IPS-18a (cell line): ENCODE measurements around the gene PRR3.

Experiments
- H3K27ac ChIP-seq: one replicate; pipeline ENCODE4 v1.5.1; 2013; ENCODE audit warnings: low read length
- H3K27me3 ChIP-seq: one replicate; pipeline ENCODE4 v1.6.1; 2013; ENCODE audit warnings: mild to moderate bottlenecking, low read length; ENCODE audit not compliant: control insufficient read depth, insufficient read depth
- H3K36me3 ChIP-seq: one replicate; pipeline ENCODE4 v1.6.1; 2013; ENCODE audit warnings: low read depth, low read length; ENCODE audit not compliant: control insufficient read depth
- H3K4me1 ChIP-seq: one replicate; pipeline ENCODE4 v1.6.1; 2013; ENCODE audit warnings: low read depth, low read length; ENCODE audit not compliant: control insufficient read depth
- H3K4me3 ChIP-seq: one replicate; pipeline ENCODE4 v1.5.1; 2013; ENCODE audit warnings: low read length
- H3K9ac ChIP-seq: one replicate; pipeline ENCODE4 v1.6.1; 2013; ENCODE audit warnings: mild to moderate bottlenecking, low read length, moderate library complexity
- H3K9me3 ChIP-seq: one replicate; pipeline ENCODE4 v1.6.1; 2013; ENCODE audit warnings: low read depth, low read length; ENCODE audit not compliant: control insufficient read depth

PRR3 gene

DNA sequence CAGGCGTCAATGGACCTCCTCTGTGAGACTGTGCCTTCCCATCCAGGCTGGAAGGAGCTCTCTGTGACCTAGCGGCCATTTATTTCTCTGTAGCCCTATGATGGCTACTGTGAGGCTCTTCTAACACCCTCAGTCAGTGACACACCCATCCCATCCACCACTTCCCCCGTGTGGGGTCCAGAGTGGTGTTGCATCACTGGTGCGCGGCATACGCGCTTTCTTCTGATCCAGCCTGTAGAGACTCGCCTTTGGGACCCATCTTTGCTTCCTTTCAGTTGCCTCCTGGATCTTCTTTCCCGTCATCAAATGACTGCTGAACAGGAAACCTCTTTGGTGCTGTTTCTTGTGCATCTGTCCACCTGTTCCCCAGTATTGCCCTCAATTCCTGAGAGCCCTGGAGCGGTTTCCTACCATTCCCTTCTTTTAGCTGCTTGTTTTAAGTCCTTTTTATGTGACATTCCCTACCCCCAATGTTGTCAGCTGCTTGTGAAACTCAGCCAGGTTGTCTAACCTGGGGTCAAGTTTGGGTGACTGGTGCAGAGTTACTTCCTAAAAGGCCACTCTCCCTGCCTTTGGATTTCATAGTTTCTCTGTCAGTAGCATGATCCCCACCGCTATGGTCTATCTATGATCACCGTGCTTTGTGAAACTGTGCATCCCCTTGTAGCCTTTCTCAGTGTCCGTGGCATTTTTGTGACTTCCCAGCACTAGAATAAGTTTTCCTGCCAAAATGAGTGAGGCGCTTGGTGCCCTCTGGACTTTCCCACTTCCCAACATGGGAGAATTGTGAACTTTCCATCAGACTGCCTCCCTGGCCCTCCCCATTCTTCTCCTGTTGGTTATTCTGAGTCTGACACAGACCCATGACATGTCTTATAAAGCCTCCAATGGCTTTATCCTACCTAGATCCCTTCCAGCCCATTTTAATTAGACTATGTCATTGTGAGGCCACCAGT is 5.7 kb downstream of the PRR3 start:
- no peak overlapping the region for H3K27ac ChIP-seq
- no peaks in the 10 kb centered on the region for H3K27me3 ChIP-seq
- H3K4me3 ChIP-seq = no peak overlapping the region
- no peak overlapping the region for H3K9ac ChIP-seq
- H3K36me3 ChIP-seq = peaks cover 14% of the 10 kb centered on the region
- no peaks in the 10 kb centered on the region for H3K9me3 ChIP-seq
- H3K4me1 ChIP-seq = no peaks in the 10 kb centered on the region

DNA sequence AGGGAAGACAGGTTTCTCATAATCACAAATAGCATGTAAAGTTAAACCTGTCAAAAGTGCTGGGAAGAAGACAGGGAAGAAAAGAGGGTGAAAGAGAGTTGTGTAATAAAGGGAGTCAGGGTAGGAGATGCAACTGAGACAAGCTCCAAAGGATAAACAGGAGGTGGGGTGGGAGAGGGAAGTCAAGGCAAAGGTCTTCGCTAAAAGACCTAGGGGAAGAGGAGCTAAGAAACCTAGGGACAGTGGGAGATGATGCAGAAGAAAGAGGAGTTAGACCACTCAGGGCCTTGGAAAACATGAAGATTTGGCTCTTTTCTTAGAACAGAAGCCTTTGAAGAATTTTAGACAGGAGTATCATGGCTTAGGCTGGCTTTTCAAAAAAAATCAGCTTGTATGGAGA is 7.0 kb downstream of the PRR3 start:
- no peak overlapping the region for H3K4me3 ChIP-seq
- H3K9ac ChIP-seq = no peak overlapping the region
- H3K9me3 ChIP-seq = no peaks in the 10 kb centered on the region
- H3K27ac ChIP-seq = no peak overlapping the region
- no peaks in the 10 kb centered on the region for H3K4me1 ChIP-seq
- H3K36me3 ChIP-seq = peaks cover 14% of the 10 kb centered on the region
- H3K27me3 ChIP-seq = no peaks in the 10 kb centered on the region

DNA sequence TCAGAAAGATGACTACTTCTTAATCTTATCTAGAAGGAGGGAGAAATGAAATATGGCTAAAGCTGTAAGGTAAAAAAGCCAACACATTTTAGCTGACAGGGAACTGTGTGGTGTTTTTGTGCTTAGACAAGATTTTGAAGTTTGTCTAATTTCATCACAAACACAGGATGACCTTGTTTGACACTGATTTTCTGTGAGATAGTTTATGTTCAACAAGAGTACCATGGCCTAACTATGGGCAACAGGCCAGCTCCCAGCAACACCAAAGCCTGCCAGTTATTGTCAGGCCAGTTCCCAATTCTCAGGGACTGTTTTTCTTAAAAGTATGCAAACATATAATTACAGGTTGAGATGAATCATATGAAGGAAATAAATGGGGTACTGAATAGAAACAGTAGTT is 8.7 kb downstream of the PRR3 start:
- no peaks in the 10 kb centered on the region for H3K9me3 ChIP-seq
- H3K4me3 ChIP-seq = no peak overlapping the region
- no peak overlapping the region for H3K9ac ChIP-seq
- no peak overlapping the region for H3K27ac ChIP-seq
- peaks cover 11% of the 10 kb centered on the region for H3K27me3 ChIP-seq
- no peaks in the 10 kb centered on the region for H3K4me1 ChIP-seq
- peaks cover 14% of the 10 kb centered on the region for H3K36me3 ChIP-seq

DNA sequence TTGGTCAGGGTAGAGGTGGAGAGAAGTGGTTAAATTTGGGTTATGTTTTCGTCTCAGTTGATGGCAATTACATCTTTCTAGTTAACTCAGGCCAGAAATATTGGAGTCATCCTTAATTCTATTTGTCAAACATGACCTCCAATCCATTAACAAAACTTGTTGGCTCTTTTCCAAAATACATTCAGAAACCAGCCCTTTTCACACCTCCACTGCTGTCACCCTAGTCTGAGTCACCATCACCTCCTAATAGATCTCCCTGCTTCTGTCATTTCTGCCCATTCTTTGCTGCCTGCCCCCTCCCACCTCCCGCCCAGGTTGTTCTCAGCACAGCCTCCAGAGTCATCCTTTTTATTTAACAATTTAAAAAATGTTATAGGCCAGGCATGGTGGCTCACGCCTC is 11.2 kb downstream of the PRR3 start:
- no peak overlapping the region for H3K27ac ChIP-seq
- H3K9ac ChIP-seq = no peak overlapping the region
- H3K4me3 ChIP-seq = no peak overlapping the region
- H3K36me3 ChIP-seq = peaks cover 1% of the 10 kb centered on the region
- no peaks in the 10 kb centered on the region for H3K9me3 ChIP-seq
- peaks cover 5% of the 10 kb centered on the region for H3K4me1 ChIP-seq
- H3K27me3 ChIP-seq = peaks cover 12% of the 10 kb centered on the region

DNA sequence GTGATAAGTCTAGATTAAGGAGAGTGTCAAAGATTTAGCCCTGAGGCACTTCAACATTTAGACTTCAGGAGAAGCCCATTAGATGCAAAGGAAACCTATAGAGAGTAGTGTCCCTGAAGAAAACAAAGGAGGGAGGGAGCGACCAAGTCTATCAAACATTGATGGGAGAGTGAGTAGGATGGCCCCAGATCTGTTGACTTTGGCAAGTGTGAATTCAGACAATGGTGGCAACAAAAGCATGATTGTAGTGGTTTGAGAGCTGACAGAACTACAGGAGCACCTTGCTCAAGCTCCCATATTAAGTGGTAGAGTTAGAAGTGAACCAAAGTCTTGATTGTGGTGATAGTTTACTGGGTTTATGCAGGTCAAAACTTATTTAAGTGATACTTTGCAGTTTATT is 13.2 kb downstream of the PRR3 start:
- H3K4me1 ChIP-seq = peaks cover 5% of the 10 kb centered on the region
- H3K9ac ChIP-seq = no peak overlapping the region
- H3K27me3 ChIP-seq = peaks cover 12% of the 10 kb centered on the region
- no peaks in the 10 kb centered on the region for H3K9me3 ChIP-seq
- no peak overlapping the region for H3K27ac ChIP-seq
- H3K36me3 ChIP-seq = no peaks in the 10 kb centered on the region
- peak overlapping the region; percentile 82 for H3K4me3 ChIP-seq

DNA sequence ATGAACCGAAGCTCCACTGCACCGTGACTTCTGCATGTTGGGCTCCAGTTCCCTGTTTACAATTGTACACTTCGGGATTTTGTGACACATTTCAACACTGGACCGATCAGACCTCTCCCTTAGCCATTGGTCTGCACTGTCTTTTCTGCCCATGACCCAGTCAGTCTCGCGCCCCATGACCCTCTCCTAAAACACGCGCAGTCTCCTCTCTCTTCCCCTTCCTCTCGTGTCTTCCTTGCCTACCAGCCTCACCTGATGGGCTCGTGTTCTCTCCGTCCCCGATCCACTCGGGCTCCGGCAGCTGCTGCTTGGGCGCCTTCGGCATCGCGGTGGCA is 13.6 kb downstream of the PRR3 start:
- peaks cover 5% of the 10 kb centered on the region for H3K4me1 ChIP-seq
- peak overlapping the region; percentile 82 for H3K4me3 ChIP-seq
- H3K36me3 ChIP-seq = peaks cover 4% of the 10 kb centered on the region
- H3K27ac ChIP-seq = no peak overlapping the region
- no peaks in the 10 kb centered on the region for H3K9me3 ChIP-seq
- peak overlapping the region; percentile 89 for H3K9ac ChIP-seq
- H3K27me3 ChIP-seq = peaks cover 12% of the 10 kb centered on the region

DNA sequence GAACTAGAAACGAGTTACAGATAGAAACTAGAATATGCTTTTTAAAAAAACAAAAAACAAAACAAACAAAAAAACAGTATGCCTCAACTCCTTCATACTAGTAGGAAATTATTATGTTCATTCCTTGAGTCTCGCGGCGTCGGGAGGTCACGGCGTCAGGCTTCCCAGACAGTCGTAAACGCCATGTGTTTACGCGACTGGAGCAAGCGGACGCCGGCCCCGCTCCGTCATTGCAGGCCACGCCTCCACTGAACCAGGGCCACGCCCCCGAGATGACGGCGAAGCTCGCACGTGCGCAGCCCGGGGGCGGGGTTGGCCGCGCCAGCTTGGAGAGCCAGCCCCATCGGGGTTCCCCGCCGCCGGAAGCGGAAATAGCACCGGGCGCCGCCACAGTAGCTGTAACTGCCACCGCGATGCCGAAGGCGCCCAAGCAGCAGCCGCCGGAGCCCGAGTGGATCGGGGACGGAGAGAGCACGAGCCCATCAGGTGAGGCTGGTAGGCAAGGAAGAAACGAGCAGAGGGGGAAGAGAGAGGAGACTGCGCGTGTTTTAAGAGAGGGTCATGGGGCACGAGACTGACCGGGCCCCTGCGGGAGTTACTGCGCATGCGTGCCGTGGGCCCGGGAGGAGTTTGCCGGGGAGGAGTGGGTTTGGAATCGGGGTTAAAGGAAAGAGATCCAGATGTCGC is 14.1 kb downstream of the PRR3 start, which contains the start of gene ABCF1:
Gene ABCF1 (plus strand): TSS at position 368 of the 687 bp plus-strand sequence. CDS start 46 bp downstream, at position 414.
- H3K4me3 ChIP-seq = peak within 1 kb of the TSS; percentile 82
- peak within 1 kb of the TSS; percentile 89 for H3K9ac ChIP-seq
- H3K36me3 ChIP-seq = peaks cover 4% of the 10 kb centered on the region
- peaks cover 5% of the 10 kb centered on the region for H3K4me1 ChIP-seq
- H3K27me3 ChIP-seq = peaks cover 12% of the 10 kb centered on the region
- H3K27ac ChIP-seq = peak within 1 kb of the TSS; percentile 86
- no peaks in the 10 kb centered on the region for H3K9me3 ChIP-seq

DNA sequence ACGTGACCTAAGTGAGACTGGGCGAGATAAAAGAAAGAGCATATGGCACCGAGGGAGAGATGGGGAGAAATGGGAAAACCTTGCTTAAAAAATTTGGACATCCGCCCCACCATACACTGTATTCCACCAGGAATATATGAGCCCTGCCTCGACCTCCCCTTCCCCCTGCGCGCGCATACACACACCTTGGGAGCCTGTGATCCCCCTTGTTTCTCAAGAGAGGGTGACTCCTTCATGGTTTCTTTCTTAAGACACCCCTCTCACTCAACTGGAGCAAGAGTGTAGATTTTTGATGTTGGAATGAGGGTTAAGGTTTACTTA is 14.6 kb downstream of the PRR3 start:
- Histone ChIP-seq H3K4me3 (peak overlapping the region; percentile 82), H3K9ac (peak overlapping the region; percentile 89), H3K4me1 (peaks cover 5% of the 10 kb centered on the region), H3K9me3 (no peaks in the 10 kb centered on the region), H3K36me3 (peaks cover 8% of the 10 kb centered on the region), H3K27ac (peak overlapping the region; percentile 86), H3K27me3 (peaks cover 12% of the 10 kb centered on the region)

DNA sequence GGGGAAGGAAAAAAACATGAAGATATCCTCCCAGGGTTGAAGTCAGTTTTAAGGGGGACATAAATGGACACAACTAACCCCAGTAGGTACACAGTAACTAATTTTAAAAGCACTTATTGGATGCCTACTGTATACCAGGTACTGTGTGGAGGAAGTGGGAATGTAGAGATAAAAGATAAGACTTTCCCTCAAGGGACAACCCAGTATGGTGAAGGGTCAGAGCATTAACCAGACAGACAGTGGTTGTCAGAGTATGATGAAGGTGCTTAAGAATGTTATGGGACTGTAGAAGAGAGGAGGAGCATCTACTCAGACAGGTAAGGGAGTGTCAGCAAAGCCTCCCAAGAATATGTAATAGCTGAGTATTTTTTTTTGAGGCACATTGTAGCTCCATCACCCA is 15.1 kb downstream of the PRR3 start:
- peaks cover 5% of the 10 kb centered on the region for H3K4me1 ChIP-seq
- peak overlapping the region; percentile 82 for H3K4me3 ChIP-seq
- H3K27ac ChIP-seq = no peak overlapping the region
- H3K9me3 ChIP-seq = no peaks in the 10 kb centered on the region
- peak overlapping the region; percentile 89 for H3K9ac ChIP-seq
- H3K27me3 ChIP-seq = peaks cover 12% of the 10 kb centered on the region
- H3K36me3 ChIP-seq = peaks cover 12% of the 10 kb centered on the region

DNA sequence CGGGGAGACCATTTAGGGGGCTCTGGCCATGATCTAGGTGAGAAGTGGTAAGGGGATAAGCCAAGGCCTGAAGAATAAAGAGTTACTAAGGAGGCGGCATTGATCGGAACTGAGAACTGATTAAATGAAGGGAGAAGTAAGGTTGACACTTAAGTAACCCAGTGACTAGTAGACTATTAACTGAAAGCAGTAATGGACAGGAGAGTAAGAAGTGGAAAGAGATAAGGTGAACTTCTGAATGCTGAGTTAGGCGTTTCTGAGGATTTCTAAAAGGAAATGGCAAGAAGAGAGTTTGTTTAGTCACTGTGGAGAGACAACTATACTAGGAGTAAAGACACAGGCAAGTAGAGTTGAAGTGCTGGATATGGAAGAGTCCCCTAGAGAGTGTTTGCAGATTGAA is 16.0 kb downstream of the PRR3 start:
- Histone ChIP-seq H3K9ac (no peak overlapping the region), H3K27ac (no peak overlapping the region), H3K36me3 (peaks cover 21% of the 10 kb centered on the region), H3K4me3 (no peak overlapping the region), H3K9me3 (no peaks in the 10 kb centered on the region), H3K27me3 (peaks cover 12% of the 10 kb centered on the region), H3K4me1 (peaks cover 5% of the 10 kb centered on the region)

DNA sequence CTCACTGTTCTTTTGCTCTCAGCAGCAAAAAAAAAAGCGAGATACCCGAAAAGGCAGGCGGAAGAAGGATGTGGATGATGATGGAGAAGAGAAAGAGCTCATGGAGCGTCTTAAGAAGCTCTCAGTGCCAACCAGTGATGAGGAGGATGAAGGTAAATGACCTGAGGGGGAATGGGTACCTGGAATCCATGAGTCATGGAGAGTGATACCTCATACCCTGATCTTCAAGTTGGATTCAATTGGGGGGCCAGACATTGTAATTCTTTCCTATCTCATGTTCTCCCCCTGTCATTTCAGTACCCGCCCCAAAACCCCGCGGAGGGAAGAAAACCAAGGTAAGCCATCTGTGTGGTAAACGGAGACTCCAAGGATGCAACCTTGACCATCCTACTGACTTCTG is 21.0 kb downstream of the PRR3 start:
- Histone ChIP-seq H3K9me3 (no peaks in the 10 kb centered on the region), H3K4me1 (no peaks in the 10 kb centered on the region), H3K36me3 (peaks cover 66% of the 10 kb centered on the region), H3K27ac (no peak overlapping the region), H3K27me3 (no peaks in the 10 kb centered on the region), H3K9ac (no peak overlapping the region), H3K4me3 (no peak overlapping the region)
